ENCODE data around the gene DISC1. TPM values are rescaled to one million over a fixed set of nuclear protein-coding genes. Genes with fewer than 3 reads are reported as not detected.

DISC1 gene
- polyA plus RNA-seq, 3 donors, result 5.5 to 14.7 (median 5.8) TPM

- H3K27me3 ChIP-seq (ENCODE audit: control insufficient read depth in 2 of 2, insufficient read depth in 2 of 2, low read length in 2 of 2), result no peaks in the 10 kb centered on the region
- H3K4me3 ChIP-seq (replicated peaks in 1 of 3; ENCODE audit: low read depth in 2 of 3, low read length in 3 of 3), result no peak overlapping the region
- peaks cover 12 to 82% of the 10 kb centered on the region in 2 donors for H3K36me3 ChIP-seq (replicated peaks in 1 of 2; ENCODE audit: control insufficient read depth in 1 of 2, insufficient read depth in 2 of 2, low read length in 2 of 2)
- H3K79me2 ChIP-seq (ENCODE audit: insufficient read depth, low read length), result no peaks in the 10 kb centered on the region
- no peaks in the 10 kb centered on the region for H3K4me1 ChIP-seq (ENCODE audit: control insufficient read depth in 1 of 2, insufficient read depth in 2 of 2, low read length in 2 of 2)
- H3K9ac ChIP-seq (ENCODE audit: insufficient read depth, low read length, poor library complexity, severe bottlenecking), result no peak overlapping the region
- H3K9me3 ChIP-seq (replicated peaks in 1 of 2; ENCODE audit: control insufficient read depth in 1 of 2, insufficient read depth in 1 of 2, low read length in 2 of 2), result no peaks in the 10 kb centered on the region
- no peak for TF ChIP-seq CTCF (IDR thresholded peaks at IDR 0.05)
- Mint-ChIP-seq H3K4me1 (no peaks in the 10 kb centered on the region), H3K36me3 (peaks cover 39 to 46% of the 10 kb centered on the region in 2 donors), H3K27me3 (ENCODE audit: low read depth in 3 of 3) (peaks cover 0 to 2% (median 0%) of the 10 kb centered on the region in 3 donors), H3K27ac (no peak overlapping the region), H3K9me3 (no peaks in the 10 kb centered on the region), H3K4me3 (no peak overlapping the region)
- 95% methylated on average over 2 of the region's 3 CpGs for WGBS (ENCODE audit: insufficient coverage)
- no peak for DNase-seq
- peaks cover 4% of the 10 kb centered on the region for H4K20me1 ChIP-seq (ENCODE audit: insufficient read depth, low read length)
- H2AFZ ChIP-seq (ENCODE audit: insufficient read depth, low read depth, low read length, poor library complexity, severe bottlenecking), result no peak overlapping the region
- H3K4me2 ChIP-seq (replicated peaks; ENCODE audit: extremely low read depth, low read length, poor library complexity, severe bottlenecking), result no peak overlapping the region
- H3K27ac ChIP-seq (ENCODE audit: low read depth in 1 of 2, low read length in 2 of 2), result no peak overlapping the region
- intact Hi-C loops (cut with micrococcal nuclease), result no loop called here
These were observed 391.8 kb downstream of the DISC1 start for GRCh38 chr1:232018231-232019025.

- WGBS (ENCODE audit: insufficient coverage), result 100% methylated on average over 2 of the region's 5 CpGs
- Histone ChIP-seq H3K9ac (ENCODE audit: insufficient read depth, low read length, poor library complexity, severe bottlenecking) (no peak overlapping the region), H2AFZ (ENCODE audit: insufficient read depth, low read depth, low read length, poor library complexity, severe bottlenecking) (no peak overlapping the region), H3K27ac (ENCODE audit: low read depth in 1 of 2, low read length in 2 of 2) (no peak overlapping the region), H3K4me1 (ENCODE audit: control insufficient read depth in 1 of 2, insufficient read depth in 2 of 2, low read length in 2 of 2) (no peaks in the 10 kb centered on the region), H3K9me3 (replicated peaks in 1 of 2; ENCODE audit: control insufficient read depth in 1 of 2, insufficient read depth in 1 of 2, low read length in 2 of 2) (no peaks in the 10 kb centered on the region), H4K20me1 (ENCODE audit: insufficient read depth, low read length) (no peaks in the 10 kb centered on the region), H3K4me3 (replicated peaks in 1 of 3; ENCODE audit: low read depth in 2 of 3, low read length in 3 of 3) (no peak overlapping the region), H3K4me2 (replicated peaks; ENCODE audit: extremely low read depth, low read length, poor library complexity, severe bottlenecking) (no peak overlapping the region), H3K27me3 (ENCODE audit: control insufficient read depth in 2 of 2, insufficient read depth in 2 of 2, low read length in 2 of 2) (no peaks in the 10 kb centered on the region), H3K79me2 (ENCODE audit: insufficient read depth, low read length) (no peaks in the 10 kb centered on the region), H3K36me3 (replicated peaks in 1 of 2; ENCODE audit: control insufficient read depth in 1 of 2, insufficient read depth in 2 of 2, low read length in 2 of 2) (peaks cover 12 to 76% of the 10 kb centered on the region in 2 donors)
- no peak overlapping the region for H3K27ac Mint-ChIP-seq
- H3K27me3 Mint-ChIP-seq (ENCODE audit: low read depth in 3 of 3), result peaks cover 0 to 2% (median 0%) of the 10 kb centered on the region in 3 donors
- H3K4me3 Mint-ChIP-seq, result no peak overlapping the region
- no peaks in the 10 kb centered on the region for H3K9me3 Mint-ChIP-seq
- TF ChIP-seq CTCF (IDR thresholded peaks at IDR 0.05), result no peak
- peaks cover 36 to 40% of the 10 kb centered on the region in 2 donors for H3K36me3 Mint-ChIP-seq
- H3K4me1 Mint-ChIP-seq, result no peaks in the 10 kb centered on the region
- intact Hi-C loops (cut with micrococcal nuclease), result no loop called here
- DNase-seq, result no peak
These were observed 392.4 kb downstream of the DISC1 start for GRCh38 chr1:232019026-232019340.

Measured in CD14-positive monocyte (primary cell).